ENCODE results near the gene ADAM12. TPM values are rescaled to one million over a fixed set of nuclear protein-coding genes. Genes with fewer than 3 reads are reported as not detected.

ADAM12 gene
- total and polyA plus RNA-seq, 8 donors: 0.03 to 3.7 (median 0.15) TPM

DNA sequence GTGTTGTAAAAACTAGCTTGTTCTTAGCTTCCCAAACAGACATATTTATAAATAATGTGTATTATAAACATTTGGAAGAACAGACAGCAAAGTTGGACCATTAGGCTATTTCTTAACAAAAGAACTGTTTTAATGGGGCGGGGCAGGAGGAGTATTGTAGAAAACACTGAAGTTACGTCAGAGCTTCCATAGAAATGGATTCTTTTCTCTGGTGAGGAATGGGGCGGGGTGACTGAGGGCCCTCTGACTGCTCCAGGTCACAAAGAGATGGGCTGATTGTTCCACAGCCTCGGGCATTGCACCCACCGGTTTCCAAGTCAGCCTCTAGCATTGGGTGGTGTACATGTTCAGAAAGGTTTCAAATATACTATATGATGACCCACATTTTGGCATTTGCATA is 36.8 kb upstream of the ADAM12 start:
- TF ChIP-seq, protein P1, sequence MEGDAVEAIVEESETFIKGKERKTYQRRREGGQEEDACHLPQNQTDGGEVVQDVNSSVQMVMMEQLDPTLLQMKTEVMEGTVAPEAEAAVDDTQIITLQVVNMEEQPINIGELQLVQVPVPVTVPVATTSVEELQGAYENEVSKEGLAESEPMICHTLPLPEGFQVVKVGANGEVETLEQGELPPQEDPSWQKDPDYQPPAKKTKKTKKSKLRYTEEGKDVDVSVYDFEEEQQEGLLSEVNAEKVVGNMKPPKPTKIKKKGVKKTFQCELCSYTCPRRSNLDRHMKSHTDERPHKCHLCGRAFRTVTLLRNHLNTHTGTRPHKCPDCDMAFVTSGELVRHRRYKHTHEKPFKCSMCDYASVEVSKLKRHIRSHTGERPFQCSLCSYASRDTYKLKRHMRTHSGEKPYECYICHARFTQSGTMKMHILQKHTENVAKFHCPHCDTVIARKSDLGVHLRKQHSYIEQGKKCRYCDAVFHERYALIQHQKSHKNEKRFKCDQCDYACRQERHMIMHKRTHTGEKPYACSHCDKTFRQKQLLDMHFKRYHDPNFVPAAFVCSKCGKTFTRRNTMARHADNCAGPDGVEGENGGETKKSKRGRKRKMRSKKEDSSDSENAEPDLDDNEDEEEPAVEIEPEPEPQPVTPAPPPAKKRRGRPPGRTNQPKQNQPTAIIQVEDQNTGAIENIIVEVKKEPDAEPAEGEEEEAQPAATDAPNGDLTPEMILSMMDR (IDR thresholded peaks at IDR 0.05): no peak
- WGBS, 2 donors: 65 to 71% methylated on average over 5 of the region's 5 CpGs
- no peak overlapping the region for H3K27ac ChIP-seq
- no peak for FAIRE-seq
- intact Hi-C loops (cut with DNase I): no loop called here
- no peak overlapping the region for H3K4me3 ChIP-seq
- peaks cover 0 to 5% (median 0%) of the 10 kb centered on the region in 4 donors for H3K27me3 ChIP-seq
- ATAC-seq: no peak
- no peaks in the 10 kb centered on the region for H3K9me3 ChIP-seq
- DNase-seq: no peak
- no peaks in the 10 kb centered on the region for H3K4me1 ChIP-seq
- no peaks in the 10 kb centered on the region for H3K36me3 ChIP-seq

DNA sequence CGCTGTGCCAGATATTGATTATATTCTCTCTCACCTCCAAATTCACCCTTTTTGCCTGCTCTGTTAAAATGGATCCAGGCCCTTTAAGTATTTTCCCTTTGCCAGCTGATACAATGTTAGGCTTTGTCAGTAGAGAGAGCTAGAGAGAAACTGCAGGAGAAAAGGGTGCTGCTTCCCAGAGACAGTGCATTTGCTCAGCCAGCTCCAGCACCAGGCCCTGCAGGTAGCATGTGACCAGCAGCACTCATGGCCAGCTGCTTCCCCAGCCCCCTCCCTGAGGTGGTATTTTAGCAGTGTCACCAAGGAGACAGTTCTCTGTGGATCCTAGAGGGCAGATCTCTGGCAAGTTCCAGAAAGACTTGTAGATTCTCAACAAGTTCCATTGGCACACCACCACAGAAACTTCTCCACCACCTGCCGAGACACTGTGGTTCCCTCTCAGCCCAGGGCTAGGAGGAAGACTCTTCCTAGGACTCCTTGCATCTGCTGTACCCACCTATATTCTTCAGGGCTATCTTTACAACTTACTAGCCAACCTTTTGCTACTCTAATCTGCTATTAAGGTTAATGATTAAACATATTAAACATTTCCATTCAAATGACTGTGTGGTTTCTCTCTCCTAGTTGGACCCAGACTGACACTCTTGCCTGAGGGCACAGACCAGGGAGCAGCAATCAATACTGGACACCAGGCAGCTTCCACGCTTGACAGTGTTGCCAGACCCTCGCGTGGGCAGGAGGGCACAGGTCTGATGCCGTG is 35.6 kb upstream of the ADAM12 start:
- TF ChIP-seq, protein P1 (IDR thresholded peaks at IDR 0.05): no peak
- Histone ChIP-seq H3K9me3 (no peaks in the 10 kb centered on the region), H3K4me3 (no peak overlapping the region), H3K27me3 (peaks cover 0 to 5% (median 0%) of the 10 kb centered on the region in 4 donors), H3K27ac (no peak overlapping the region), H3K36me3 (no peaks in the 10 kb centered on the region), H3K4me1 (no peaks in the 10 kb centered on the region)
- 54 to 61% methylated on average over 6 of the region's 6 CpGs for WGBS, 2 donors
- DNase-seq (no peak), FAIRE-seq (no peak), ATAC-seq (no peak)
- intact Hi-C loops (cut with DNase I): no loop called here

DNA sequence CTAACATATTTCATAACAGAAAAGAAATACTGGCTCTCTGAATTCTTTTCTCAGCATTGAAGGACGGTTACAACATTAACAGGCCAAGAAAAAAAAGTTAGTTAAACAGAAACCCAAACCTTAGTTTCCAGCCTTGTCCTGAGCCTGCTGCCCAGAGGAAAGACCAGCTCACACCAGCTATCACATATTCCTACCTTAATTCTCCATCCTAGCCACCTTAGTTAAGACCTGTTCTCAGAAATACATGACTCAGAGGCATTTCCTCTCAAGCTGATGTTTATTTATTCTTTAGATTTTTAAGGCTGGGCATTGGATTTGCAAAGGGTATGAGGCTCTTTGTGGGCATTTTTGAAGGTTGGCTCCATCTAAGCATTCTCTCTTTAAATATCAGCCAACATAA is 34.3 kb upstream of the ADAM12 start:
- FAIRE-seq (no peak), DNase-seq (no peak), ATAC-seq (no peak)
- TF ChIP-seq, protein P1 (IDR thresholded peaks at IDR 0.05): no peak
- 41 to 44% methylated on average over 1 of the region's 1 CpG for WGBS, 2 donors
- Histone ChIP-seq H3K27ac (no peak overlapping the region), H3K36me3 (no peaks in the 10 kb centered on the region), H3K4me1 (no peaks in the 10 kb centered on the region), H3K9me3 (no peaks in the 10 kb centered on the region), H3K4me3 (no peak overlapping the region), H3K27me3 (no peaks in the 10 kb centered on the region)
- intact Hi-C loops (cut with DNase I): no loop called here

DNA sequence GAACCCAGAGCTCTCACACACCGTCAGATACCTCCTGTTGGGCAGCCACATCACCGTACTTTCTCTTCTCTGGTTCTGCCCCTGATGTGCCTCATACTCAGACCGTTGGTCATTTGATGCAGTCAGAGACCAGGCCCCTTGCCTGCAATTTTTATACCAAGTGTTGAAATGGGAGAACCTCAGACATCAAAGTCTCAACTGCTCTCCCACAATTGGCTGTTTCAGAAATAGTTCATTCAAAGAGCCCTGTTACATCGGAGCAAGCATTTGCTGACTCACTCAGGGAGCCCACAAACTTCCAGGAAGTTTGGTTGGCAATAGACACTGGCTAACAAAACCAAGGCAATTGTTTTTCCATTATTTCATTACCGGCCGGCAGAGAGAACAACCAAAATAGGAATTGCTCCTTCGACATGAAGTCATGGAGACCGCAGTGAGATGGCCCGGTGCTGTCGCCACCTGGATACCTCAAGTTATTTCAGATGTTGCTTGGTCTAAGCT is 33.5 kb upstream of the ADAM12 start:
- FAIRE-seq (no peak), ATAC-seq (peak in 1 of 4 donors; percentile 52), DNase-seq (no peak)
- Histone ChIP-seq H3K27ac (no peak overlapping the region), H3K9me3 (no peaks in the 10 kb centered on the region), H3K27me3 (no peaks in the 10 kb centered on the region), H3K36me3 (no peaks in the 10 kb centered on the region), H3K4me3 (no peak overlapping the region), H3K4me1 (no peaks in the 10 kb centered on the region)
- intact Hi-C loops (cut with DNase I): no loop called here
- 71 to 79% methylated on average over 10 of the region's 10 CpGs for WGBS, 2 donors
- TF ChIP-seq, protein P1 (IDR thresholded peaks at IDR 0.05): no peak
